ENCODE measurements around the gene ANO9.

GRCh38 chr11:476416-476815 lies 34.6 kb upstream of the ANO9 start:
- no peak for TF ChIP-seq CTCF (IDR thresholded peaks at IDR 0.05; ENCODE audit: low read depth, low read length)
- TF ChIP-seq EZH2phosphoT487 (IDR thresholded peaks at IDR 0.05; ENCODE audit: low read depth) = no peak
